Activated CD4-positive, alpha-beta memory T cell treated with anti-CD3 and anti-CD28 coated beads, Interleukin-2, amount 10 ng/mL, durations not matched to agents 7 days and 5 days (primary cell): Measurements from ENCODE around the gene NT5C. TPM values are rescaled to one million over a fixed set of nuclear protein-coding genes. Genes with fewer than 3 reads are reported as not detected.

Source experiments
- CTCF ChIA-PET: fragments of 350-600 bp; sonication (Branson Sonifier 250); formaldehyde crosslinking; loops from one replicate; lab custom pipeline; 2021; ENCODE audit warnings: antibody characterized with exemption, inconsistent platforms; lab: Charles Lee
- POLR2A ChIA-PET: fragments of 350-600 bp; sonication (Branson Sonifier 250); formaldehyde crosslinking; loops from one replicate; lab custom pipeline; 2021; ENCODE audit warnings: antibody characterized with exemption; lab: Charles Lee
- DNase-seq: peaks from one replicate; pipeline ENCODE4 v3.0.0-alpha.2; 2020
- H3K27ac Mint-ChIP-seq: one replicate; pipeline ENCODE4 v1.8.0; 2021; ENCODE audit warnings: mild to moderate bottlenecking, mixed read lengths
- H3K27me3 Mint-ChIP-seq: one replicate; pipeline ENCODE4 v1.8.0; 2021; ENCODE audit warnings: mixed read lengths
- H3K36me3 Mint-ChIP-seq: one replicate; pipeline ENCODE4 v1.8.0; 2021; ENCODE audit warnings: low read depth, mixed read lengths
- H3K4me1 Mint-ChIP-seq: one replicate; pipeline ENCODE4 v1.8.0; 2021; ENCODE audit warnings: mixed read lengths
- H3K4me3 Mint-ChIP-seq: one replicate; pipeline ENCODE4 v1.8.0; 2021; ENCODE audit warnings: mild to moderate bottlenecking, mixed read lengths
- H3K9me3 Mint-ChIP-seq: one replicate; pipeline ENCODE4 v1.8.0; 2021; ENCODE audit warnings: mixed read lengths
- total RNA-seq, 2 experiments: library from RNA; stranded (reverse); gene quantifications; one replicate each; pipeline ENCODE4 v1.2.3, GENCODE V29; 2021

The NT5C gene
- total RNA-seq, 2 experiments from 2014 or later: 68.2 to 69.4 TPM

- POLR2A ChIA-PET: interaction anchor here (0.7 to 2.3 kb wide), 10 partner anchors 10 to 202 kb away, joined by 3 to 16 read pairs (median 5); partner anchors contain the start of genes ARMC7, JPT1, NT5C and NUP85
- Mint-ChIP-seq H3K36me3 (no peaks in the 10 kb centered on the region), H3K4me1 (peaks cover 48% of the 10 kb centered on the region), H3K27ac (peak overlapping the region; percentile 44), H3K9me3 (no peaks in the 10 kb centered on the region), H3K27me3 (no peaks in the 10 kb centered on the region), H3K4me3 (peak overlapping the region; percentile 70)
- CTCF ChIA-PET: interaction anchor here (1.0 to 1.8 kb wide), 6 partner anchors 19 to 115 kb away, joined by 3 to 5 read pairs (median 4); partner anchors contain the start of gene MRPL58
- DNase-seq: no peak
Measured at GRCh38 chr17:75087182-75087557, 44.4 kb downstream of the NT5C start.

DNA sequence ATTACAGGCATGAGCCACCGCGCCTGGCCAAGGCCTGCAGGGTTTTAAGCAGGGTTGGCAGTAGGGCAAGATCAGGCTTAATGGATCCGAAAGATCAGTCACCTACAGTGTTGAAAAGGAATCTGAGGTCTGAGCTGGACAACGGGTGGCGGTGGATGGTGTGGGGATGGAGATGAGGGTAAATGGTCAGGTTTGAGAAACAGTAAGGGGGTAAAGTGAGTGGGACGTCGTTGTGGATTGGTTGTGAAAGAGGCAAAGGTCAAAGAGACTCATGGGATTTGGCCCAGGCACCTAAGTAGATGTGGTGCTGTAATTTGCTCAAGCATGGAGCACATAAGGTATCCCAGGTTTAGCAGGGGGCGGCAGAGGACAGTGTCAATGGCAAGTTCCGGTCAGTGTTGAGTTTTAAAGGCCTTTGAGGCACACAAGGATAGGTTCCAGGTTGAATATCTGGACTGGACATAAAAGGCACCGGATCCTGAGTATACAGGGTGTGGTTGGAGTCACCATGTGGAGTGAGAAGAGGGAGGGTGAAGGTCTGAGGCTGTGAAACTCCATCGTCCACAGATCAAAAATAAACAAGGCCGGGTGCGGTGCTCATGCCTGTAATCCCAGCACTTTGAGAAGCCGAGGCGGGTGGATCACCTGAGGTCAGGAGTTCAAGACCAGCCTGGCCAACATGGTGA, 44.9 kb downstream of the NT5C start:
- CTCF ChIA-PET: interaction anchor here (1.3 to 1.7 kb wide), 2 partner anchors 19 to 27 kb away, joined by 3 to 5 read pairs; no protein-coding TSS in a partner anchor
- H3K9me3 Mint-ChIP-seq: no peaks in the 10 kb centered on the region
- no peaks in the 10 kb centered on the region for H3K36me3 Mint-ChIP-seq
- H3K27me3 Mint-ChIP-seq: no peaks in the 10 kb centered on the region
- H3K27ac Mint-ChIP-seq: peak overlapping the region; percentile 13
- POLR2A ChIA-PET: interaction anchor here (1.2 to 2.3 kb wide), 3 partner anchors 9 to 52 kb away, joined by 3 to 16 read pairs (median 11); partner anchors contain the start of gene ARMC7
- H3K4me1 Mint-ChIP-seq: peaks cover 44% of the 10 kb centered on the region
- peak overlapping the region; percentile 70 for H3K4me3 Mint-ChIP-seq
- no peak for DNase-seq

DNA sequence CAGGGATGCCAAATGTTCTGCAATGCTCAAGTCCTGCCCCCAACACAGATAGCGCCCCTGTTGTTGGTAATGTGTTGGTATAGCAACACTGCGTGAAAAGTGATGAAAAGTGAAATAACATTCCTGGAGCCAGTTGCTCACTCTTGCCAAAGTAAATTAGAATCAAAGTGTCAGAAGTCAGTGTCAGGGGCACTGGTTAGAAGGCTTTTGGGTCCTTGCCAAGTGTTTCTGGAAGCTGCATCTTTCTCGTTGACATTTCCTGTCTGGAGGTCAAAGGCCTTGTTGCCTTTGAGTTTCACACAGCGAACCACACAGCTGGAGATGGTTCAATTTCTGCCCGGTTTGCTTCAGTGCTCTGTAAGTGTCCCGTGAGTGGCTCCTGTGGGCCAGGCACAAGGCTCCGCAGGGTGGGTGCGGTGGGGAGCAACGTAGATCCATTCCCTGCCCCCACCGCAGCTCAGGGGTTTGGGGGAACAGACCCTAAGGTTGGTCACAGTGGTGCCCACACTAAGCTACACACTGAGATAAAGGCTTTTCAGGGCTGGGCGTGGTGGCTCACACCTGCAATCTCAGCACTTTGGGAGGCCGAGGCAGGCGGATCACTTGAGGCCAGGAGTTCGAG, 47.4 kb downstream of the NT5C start:
- no peaks in the 10 kb centered on the region for H3K36me3 Mint-ChIP-seq
- CTCF ChIA-PET: interaction anchor here (0.7 to 0.9 kb wide), 2 partner anchors 27 to 30 kb away, joined by 3 read pairs; no protein-coding TSS in a partner anchor
- DNase-seq: no peak
- H3K27ac Mint-ChIP-seq: no peak overlapping the region
- POLR2A ChIA-PET: interaction anchor here (0.7 to 1.0 kb wide), 2 partner anchors 24 to 263 kb away, joined by 3 to 4 read pairs; no protein-coding TSS in a partner anchor
- no peaks in the 10 kb centered on the region for H3K9me3 Mint-ChIP-seq
- peaks cover 43% of the 10 kb centered on the region for H3K4me1 Mint-ChIP-seq
- H3K27me3 Mint-ChIP-seq: no peaks in the 10 kb centered on the region
- H3K4me3 Mint-ChIP-seq: no peak overlapping the region

- no peaks in the 10 kb centered on the region for H3K36me3 Mint-ChIP-seq
- ChIA-PET POLR2A (no interaction called here), CTCF (interaction anchor here (1.9 kb wide), 1 partner anchor 31 kb away, joined by 6 read pairs; no protein-coding TSS in a partner anchor)
- no peaks in the 10 kb centered on the region for H3K27me3 Mint-ChIP-seq
- H3K27ac Mint-ChIP-seq: no peak overlapping the region
- no peaks in the 10 kb centered on the region for H3K9me3 Mint-ChIP-seq
- no peak overlapping the region for H3K4me3 Mint-ChIP-seq
- peaks cover 44% of the 10 kb centered on the region for H3K4me1 Mint-ChIP-seq
- no peak for DNase-seq
Measured at GRCh38 chr17:75082683-75083082, 48.9 kb downstream of the NT5C start.

DNA sequence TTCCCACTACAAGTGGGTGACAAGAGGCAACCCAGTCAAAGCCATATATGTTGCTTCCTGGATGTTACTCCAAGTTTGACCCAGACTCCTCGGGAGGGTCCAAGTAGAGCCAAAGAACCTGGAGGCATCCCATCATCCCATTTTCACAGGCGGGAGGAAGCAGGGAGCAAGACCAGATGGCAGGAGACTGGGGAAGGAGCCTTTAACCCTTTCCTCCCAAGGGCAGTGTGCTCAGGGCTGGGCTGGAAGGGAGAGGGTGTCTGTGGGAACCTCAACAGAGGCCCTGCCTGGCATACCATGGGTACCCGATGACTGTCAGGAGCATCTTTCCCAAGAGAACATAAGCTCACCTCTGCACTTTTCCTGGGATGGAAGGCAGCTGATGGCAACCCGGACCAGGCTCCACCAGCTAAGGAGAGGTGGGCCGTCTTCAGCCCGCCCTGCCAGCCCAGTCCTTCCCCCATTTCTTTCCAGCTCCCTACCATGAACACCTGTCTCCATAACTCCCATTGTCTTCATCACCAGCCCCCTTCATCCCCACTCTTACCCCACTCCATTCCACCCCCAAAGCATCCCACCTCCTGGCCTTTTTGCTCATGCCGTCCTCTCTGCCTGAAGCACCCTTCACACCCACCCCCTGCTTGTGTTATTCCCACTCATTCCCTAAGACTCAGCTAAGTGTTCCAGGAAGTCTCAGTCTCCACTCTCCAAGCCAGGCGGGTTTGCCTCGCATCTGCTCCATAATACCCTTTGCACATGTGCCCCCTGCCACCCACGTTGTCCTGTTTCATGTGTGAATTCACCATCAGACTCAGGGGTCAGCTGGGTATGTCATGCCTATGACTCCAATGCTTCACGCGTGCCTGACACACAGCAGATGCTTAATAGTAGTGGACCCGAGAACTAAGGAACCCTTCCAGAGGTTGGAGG, 49.7 kb downstream of the NT5C start:
- no peak overlapping the region for H3K4me3 Mint-ChIP-seq
- H3K9me3 Mint-ChIP-seq: no peaks in the 10 kb centered on the region
- ChIA-PET POLR2A (interaction anchor here (0.6 to 1.3 kb wide), 2 partner anchors 179 to 209 kb away, joined by 4 read pairs; partner anchors contain the start of gene FDXR), CTCF (interaction anchor here (1.6 to 1.9 kb wide), 2 partner anchors 12 to 32 kb away, joined by 4 to 6 read pairs; no protein-coding TSS in a partner anchor)
- no peaks in the 10 kb centered on the region for H3K36me3 Mint-ChIP-seq
- DNase-seq: no peak
- H3K27ac Mint-ChIP-seq: no peak overlapping the region
- H3K27me3 Mint-ChIP-seq: no peaks in the 10 kb centered on the region
- H3K4me1 Mint-ChIP-seq: peaks cover 44% of the 10 kb centered on the region

Other genes with a start within 250 kb of the NT5C start
- gene FADS6, start 238.1 kb downstream of the NT5C start, total RNA-seq: not detected
- gene USH1G, start 208.5 kb downstream of the NT5C start, total RNA-seq: not detected
- gene OTOP2, start 207.5 kb downstream of the NT5C start, total RNA-seq: not detected
- gene OTOP3, start 195.8 kb downstream of the NT5C start, total RNA-seq: not detected
- gene HID1, start 159.0 kb downstream of the NT5C start, total RNA-seq: 1 to 10 TPM in 1 of 2 experiments, under 1 TPM in 1; 0.38 to 1.4 TPM
- under 1 TPM; 0.50 to 0.63 TPM for gene CDR2L, start 144.1 kb downstream of the NT5C start, total RNA-seq
- 10 to 100 TPM; 45.4 to 49.6 TPM for gene MRPL58, start 119.1 kb downstream of the NT5C start, total RNA-seq
- gene ATP5PD, start 84.8 kb downstream of the NT5C start, total RNA-seq: 100 to 1,000 TPM; 242 TPM
- 10 to 100 TPM; 24.2 to 24.9 TPM for gene KCTD2, start 84.5 kb downstream of the NT5C start, total RNA-seq
- gene SLC16A5, start 43.8 kb downstream of the NT5C start, total RNA-seq: 10 to 100 TPM; 10.4 TPM
- gene ARMC7, start 21.8 kb downstream of the NT5C start, total RNA-seq: 10 to 100 TPM; 17.1 to 17.9 TPM
- 100 to 1,000 TPM; 305 to 329 TPM for gene JPT1, start 22.8 kb upstream of the NT5C start, total RNA-seq
- gene SUMO2, start 51.2 kb upstream of the NT5C start, total RNA-seq: 100 to 1,000 TPM; 548 to 559 TPM
- 100 to 1,000 TPM; 109 to 116 TPM for gene NUP85, start 73.9 kb upstream of the NT5C start, total RNA-seq
- gene GGA3, start 129.9 kb upstream of the NT5C start, total RNA-seq: 10 to 100 TPM; 73.4 to 79.4 TPM
- 10 to 100 TPM; 39.7 to 40.0 TPM for gene MRPS7, start 130.1 kb upstream of the NT5C start, total RNA-seq
- 10 to 100 TPM; 54.8 to 60.3 TPM for gene MIF4GD, start 139.5 kb upstream of the NT5C start, total RNA-seq
- 10 to 100 TPM; 24.3 to 27.9 TPM for gene SLC25A19, start 157.7 kb upstream of the NT5C start, total RNA-seq